AG04449 (cell line): ENCODE data around the gene RAB27A.

Experiments
- CTCF ChIA-PET: fragments of 350-600 bp; formaldehyde crosslinking; extraction: SDS; loops from one replicate; lab custom pipeline; 2021; ENCODE audit warnings: antibody characterized with exemption; lab: Yijun Ruan, JAX
- POLR2A ChIA-PET: fragments of 400-600, 350-600 bp; formaldehyde crosslinking; extraction: SDS; loops from one replicate; lab custom pipeline; 2020; ENCODE audit warnings: antibody characterized with exemption, inconsistent platforms; lab: Yijun Ruan, JAX
- DNase-seq: peaks from one replicate; pipeline ENCODE4 v3.0.0-alpha.2; 2010; ENCODE audit warnings: low read depth, low spot score
- H3K4me3 ChIP-seq: 2 replicates; pipeline ENCODE4 v1.5.1; 2011; ENCODE audit warnings: low read depth, mild to moderate bottlenecking, control low read depth, low read length
- CTCF ChIP-seq: IDR thresholded peaks from one replicate; pipeline ENCODE4 v1.5.1; 2011; ENCODE audit warnings: mild to moderate bottlenecking, moderate library complexity, low read length, control low read depth, inconsistent platforms; ENCODE audit not compliant: insufficient read depth; ENCODE audit errors: missing control alignments

The RAB27A gene

GRCh38 chr15:55168350-55168974, 121.2 kb downstream of the RAB27A start:
- peak; percentile 71 for TF ChIP-seq CTCF
- no peak overlapping the region for H3K4me3 ChIP-seq
- peak; percentile 7 for DNase-seq
- POLR2A ChIA-PET = no interaction called here
- CTCF ChIA-PET = interaction anchor here (0.7 to 3.4 kb wide), 8 partner anchors 11 to 122 kb away, joined by 3 to 29 read pairs (median 6); no protein-coding TSS in a partner anchor

GRCh38 chr15:55164284-55164683, 125.3 kb downstream of the RAB27A start:
- H3K4me3 ChIP-seq = no peak overlapping the region
- no peak for DNase-seq
- POLR2A ChIA-PET = no interaction called here
- CTCF ChIA-PET = no interaction called here
- TF ChIP-seq CTCF = no peak
